Measurements from ENCODE around the gene LRRC71. TPM values are rescaled to one million over a fixed set of nuclear protein-coding genes. Genes with fewer than 3 reads are reported as not detected.

LRRC71 gene
- total RNA-seq, 4 donors from 2014 or later, result 0.60 to 0.78 (median 0.66) TPM; not detected in 1

DNA sequence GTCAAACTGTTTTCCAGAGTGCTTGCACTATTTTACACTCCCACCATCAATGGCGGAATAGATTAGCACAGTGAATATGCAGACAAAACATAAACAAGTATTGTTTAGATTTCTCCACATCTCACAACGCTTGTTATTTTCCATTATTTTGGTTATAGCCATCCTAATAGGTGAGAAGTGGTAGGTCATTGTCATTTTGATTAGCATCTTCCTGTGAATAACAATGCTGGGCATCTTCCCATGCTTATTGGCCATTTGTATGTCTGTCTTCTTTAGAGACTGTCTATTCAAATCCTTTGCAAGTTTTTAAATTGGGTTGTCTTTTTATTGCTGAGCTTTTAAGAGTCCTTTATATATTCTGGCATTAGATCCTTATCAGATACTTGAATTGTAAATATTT, 54.7 kb downstream of the LRRC71 start:
- H3K36me3 ChIP-seq, result peaks cover 0 to 98% (median 9%) of the 10 kb centered on the region in 3 donors
- H3K4me1 ChIP-seq, result no peaks in the 10 kb centered on the region
- no peaks in the 10 kb centered on the region for H3K27me3 ChIP-seq
- TF ChIP-seq, protein P1, sequence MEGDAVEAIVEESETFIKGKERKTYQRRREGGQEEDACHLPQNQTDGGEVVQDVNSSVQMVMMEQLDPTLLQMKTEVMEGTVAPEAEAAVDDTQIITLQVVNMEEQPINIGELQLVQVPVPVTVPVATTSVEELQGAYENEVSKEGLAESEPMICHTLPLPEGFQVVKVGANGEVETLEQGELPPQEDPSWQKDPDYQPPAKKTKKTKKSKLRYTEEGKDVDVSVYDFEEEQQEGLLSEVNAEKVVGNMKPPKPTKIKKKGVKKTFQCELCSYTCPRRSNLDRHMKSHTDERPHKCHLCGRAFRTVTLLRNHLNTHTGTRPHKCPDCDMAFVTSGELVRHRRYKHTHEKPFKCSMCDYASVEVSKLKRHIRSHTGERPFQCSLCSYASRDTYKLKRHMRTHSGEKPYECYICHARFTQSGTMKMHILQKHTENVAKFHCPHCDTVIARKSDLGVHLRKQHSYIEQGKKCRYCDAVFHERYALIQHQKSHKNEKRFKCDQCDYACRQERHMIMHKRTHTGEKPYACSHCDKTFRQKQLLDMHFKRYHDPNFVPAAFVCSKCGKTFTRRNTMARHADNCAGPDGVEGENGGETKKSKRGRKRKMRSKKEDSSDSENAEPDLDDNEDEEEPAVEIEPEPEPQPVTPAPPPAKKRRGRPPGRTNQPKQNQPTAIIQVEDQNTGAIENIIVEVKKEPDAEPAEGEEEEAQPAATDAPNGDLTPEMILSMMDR (IDR thresholded peaks at IDR 0.05), result no peak
- TF ChIP-seq EP300 (IDR thresholded peaks at IDR 0.05) (no peak), POLR2A (IDR thresholded peaks at IDR 0.05) (no peak)
- no peak for DNase-seq (ENCODE audit: low spot score in 2 of 2)
- no peak overlapping the region for H3K27ac ChIP-seq
- no peaks in the 10 kb centered on the region for H3K9me3 ChIP-seq
- H3K4me3 ChIP-seq, result no peak overlapping the region
- WGBS, 2 donors, result 68 to 72% methylated on average over 2 of the region's 2 CpGs

DNA sequence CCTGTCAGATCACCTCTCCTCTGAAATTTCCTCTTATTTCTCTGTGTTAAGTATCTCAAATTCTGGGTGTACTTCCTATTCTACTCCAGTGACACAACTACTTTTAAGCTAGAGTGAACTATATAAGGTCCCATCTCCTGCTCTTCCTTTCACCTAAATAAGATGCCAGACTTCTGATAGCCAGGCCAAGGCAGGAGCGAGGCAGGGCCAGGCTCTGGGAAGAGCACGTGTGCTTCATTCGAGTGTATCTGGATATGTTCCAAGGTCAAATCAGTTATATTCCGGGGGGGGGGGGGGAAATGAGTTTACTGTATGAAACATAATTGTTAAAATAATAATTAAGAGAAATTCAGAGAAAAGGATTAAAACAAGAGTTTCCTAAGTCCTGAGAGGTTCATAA, 60.1 kb downstream of the LRRC71 start:
- H3K9me3 ChIP-seq, result no peaks in the 10 kb centered on the region
- peaks cover 0 to 93% (median 4%) of the 10 kb centered on the region in 3 donors for H3K36me3 ChIP-seq
- 27 to 40% methylated on average over 4 of the region's 4 CpGs for WGBS, 2 donors
- H3K4me1 ChIP-seq, result no peaks in the 10 kb centered on the region
- H3K27me3 ChIP-seq, result no peaks in the 10 kb centered on the region
- TF ChIP-seq, protein P1 (IDR thresholded peaks at IDR 0.05), result no peak
- TF ChIP-seq EP300 (IDR thresholded peaks at IDR 0.05) (no peak), POLR2A (IDR thresholded peaks at IDR 0.05) (no peak)
- H3K27ac ChIP-seq, result no peak overlapping the region
- DNase-seq (ENCODE audit: low spot score in 2 of 2), result no peak
- no peak overlapping the region for H3K4me3 ChIP-seq

Small RNA genes within 50 kb of the gene (small RNA-seq; reads per million reads assigned to genes)
- not detected for gene MIR765

Other genes starting within 250 kb of the LRRC71 start
- gene NES, start 243.2 kb upstream of the LRRC71 start, total RNA-seq, result 10 to 100 TPM; 59.9 to 65.3 (median 63.9) TPM
- 10 to 100 TPM in 1 of 4 donors, 1 to 10 TPM in 3; 3.5 to 13.2 (median 5.0) TPM for gene CRABP2, start 215.0 kb upstream of the LRRC71 start, total RNA-seq
- 10 to 100 TPM; 36.5 to 50.1 (median 46.0) TPM for gene METTL25B, start 192.2 kb upstream of the LRRC71 start, total RNA-seq
- 10 to 100 TPM; 10.1 to 24.9 (median 18.6) TPM for gene ISG20L2, start 191.9 kb upstream of the LRRC71 start, total RNA-seq
- gene MRPL24, start 179.5 kb upstream of the LRRC71 start, total RNA-seq, result 10 to 100 TPM; 48.6 to 90.4 (median 66.2) TPM
- gene HDGF, start 169.0 kb upstream of the LRRC71 start, total RNA-seq, result 100 to 1,000 TPM; 120 to 177 (median 157) TPM
- gene PRCC, start 153.1 kb upstream of the LRRC71 start, total RNA-seq, result 10 to 100 TPM; 25.1 to 44.6 (median 30.8) TPM
- gene SH2D2A, start 103.8 kb upstream of the LRRC71 start, total RNA-seq, result 1 to 10 TPM in 2 of 4 donors, under 1 TPM in 1, not detected in 1; 0.78 to 7.2 (median 2.9) TPM
- under 1 TPM; under 0.01 to 0.60 (median 0.20) TPM for gene INSRR, start 61.5 kb upstream of the LRRC71 start, total RNA-seq
- under 1 TPM in 3 of 4 donors, not detected in 1; 0.22 to 0.42 (median 0.39) TPM for gene NTRK1, start 59.8 kb upstream of the LRRC71 start, total RNA-seq
- gene PEAR1, start 26.9 kb upstream of the LRRC71 start, total RNA-seq, result 10 to 100 TPM; 31.5 to 51.4 (median 39.7) TPM
- 10 to 100 TPM; 41.3 to 58.4 (median 46.8) TPM for gene ARHGEF11, start 125.1 kb downstream of the LRRC71 start, total RNA-seq
- not detected for gene ETV3L, start 179.2 kb downstream of the LRRC71 start, total RNA-seq
- gene ETV3, start 217.8 kb downstream of the LRRC71 start, total RNA-seq, result 10 to 100 TPM; 18.4 to 20.0 (median 19.1) TPM